WTC11 (cell line): ENCODE results near the gene MYOZ2.

ENCODE experiments used
- CTCF ChIP-seq: fragments of 200-600 bp; IDR thresholded peaks from 2 replicates; pipeline ENCODE4 v1.8.0; 2022; ENCODE audit warnings: antibody characterized with exemption
- ETV6 ChIP-seq: sonication (generic); formaldehyde crosslinking; IDR thresholded peaks from 2 replicates; pipeline ENCODE4 v1.8.1; 2022; ENCODE audit warnings: mild to moderate bottlenecking, missing genetic modification reagents
- IRF2 ChIP-seq: sonication (generic); formaldehyde crosslinking; IDR thresholded peaks from 2 replicates; pipeline ENCODE4 v1.8.0; 2022; ENCODE audit warnings: low read depth, missing genetic modification reagents, borderline replicate concordance
- MXD4 ChIP-seq: fragments of 250-450 bp; sonication (Bioruptor Pico); IDR thresholded peaks from 2 replicates; pipeline ENCODE4 v1.8.0; 2021; ENCODE audit warnings: mild to moderate bottlenecking, moderate library complexity, borderline replicate concordance
- NR3C1 ChIP-seq: sonication (generic); formaldehyde crosslinking; conservative IDR thresholded peaks from 2 replicates; pipeline ENCODE4 v1.8.1; 2023; ENCODE audit warnings: low read depth, mild to moderate bottlenecking, missing genetic modification reagents
- TF ChIP-seq, protein P1 (sequence below): sonication (generic); formaldehyde crosslinking; IDR thresholded peaks from 2 replicates; pipeline ENCODE4 v1.8.0; 2022; ENCODE audit warnings: mild to moderate bottlenecking, missing genetic modification reagents
- TF ChIP-seq, protein P2 (sequence below): sonication (generic); formaldehyde crosslinking; IDR thresholded peaks from 2 replicates; pipeline ENCODE4 v1.8.1; 2023; ENCODE audit warnings: mild to moderate bottlenecking, missing genetic modification reagents, moderate library complexity
- TF ChIP-seq, protein P3 (sequence below): sonication (generic); formaldehyde crosslinking; IDR thresholded peaks from 2 replicates; pipeline ENCODE4 v1.8.1; 2022; ENCODE audit warnings: mild to moderate bottlenecking, missing genetic modification reagents, moderate library complexity, borderline replicate concordance

GRCh38 chr4:119124352-119124751 is 11.3 kb upstream of the MYOZ2 start:
- TF ChIP-seq, protein P1, sequence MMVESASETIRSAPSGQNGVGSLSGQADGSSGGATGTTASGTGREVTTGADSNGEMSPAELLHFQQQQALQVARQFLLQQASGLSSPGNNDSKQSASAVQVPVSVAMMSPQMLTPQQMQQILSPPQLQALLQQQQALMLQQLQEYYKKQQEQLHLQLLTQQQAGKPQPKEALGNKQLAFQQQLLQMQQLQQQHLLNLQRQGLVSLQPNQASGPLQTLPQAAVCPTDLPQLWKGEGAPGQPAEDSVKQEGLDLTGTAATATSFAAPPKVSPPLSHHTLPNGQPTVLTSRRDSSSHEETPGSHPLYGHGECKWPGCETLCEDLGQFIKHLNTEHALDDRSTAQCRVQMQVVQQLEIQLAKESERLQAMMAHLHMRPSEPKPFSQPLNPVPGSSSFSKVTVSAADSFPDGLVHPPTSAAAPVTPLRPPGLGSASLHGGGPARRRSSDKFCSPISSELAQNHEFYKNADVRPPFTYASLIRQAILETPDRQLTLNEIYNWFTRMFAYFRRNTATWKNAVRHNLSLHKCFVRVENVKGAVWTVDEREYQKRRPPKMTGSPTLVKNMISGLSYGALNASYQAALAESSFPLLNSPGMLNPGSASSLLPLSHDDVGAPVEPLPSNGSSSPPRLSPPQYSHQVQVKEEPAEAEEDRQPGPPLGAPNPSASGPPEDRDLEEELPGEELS (CRISPR knock-in tag) = no peak
- TF ChIP-seq CTCF (no peak), NR3C1 (no peak), MXD4 (CRISPR knock-in tag) (no peak), ETV6 (CRISPR knock-in tag) (no peak), IRF2 (CRISPR knock-in tag) (no peak)
- TF ChIP-seq, protein P2, sequence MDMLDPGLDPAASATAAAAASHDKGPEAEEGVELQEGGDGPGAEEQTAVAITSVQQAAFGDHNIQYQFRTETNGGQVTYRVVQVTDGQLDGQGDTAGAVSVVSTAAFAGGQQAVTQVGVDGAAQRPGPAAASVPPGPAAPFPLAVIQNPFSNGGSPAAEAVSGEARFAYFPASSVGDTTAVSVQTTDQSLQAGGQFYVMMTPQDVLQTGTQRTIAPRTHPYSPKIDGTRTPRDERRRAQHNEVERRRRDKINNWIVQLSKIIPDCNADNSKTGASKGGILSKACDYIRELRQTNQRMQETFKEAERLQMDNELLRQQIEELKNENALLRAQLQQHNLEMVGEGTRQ (CRISPR knock-in tag) = no peak
- TF ChIP-seq, protein P3, sequence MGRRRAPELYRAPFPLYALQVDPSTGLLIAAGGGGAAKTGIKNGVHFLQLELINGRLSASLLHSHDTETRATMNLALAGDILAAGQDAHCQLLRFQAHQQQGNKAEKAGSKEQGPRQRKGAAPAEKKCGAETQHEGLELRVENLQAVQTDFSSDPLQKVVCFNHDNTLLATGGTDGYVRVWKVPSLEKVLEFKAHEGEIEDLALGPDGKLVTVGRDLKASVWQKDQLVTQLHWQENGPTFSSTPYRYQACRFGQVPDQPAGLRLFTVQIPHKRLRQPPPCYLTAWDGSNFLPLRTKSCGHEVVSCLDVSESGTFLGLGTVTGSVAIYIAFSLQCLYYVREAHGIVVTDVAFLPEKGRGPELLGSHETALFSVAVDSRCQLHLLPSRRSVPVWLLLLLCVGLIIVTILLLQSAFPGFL (CRISPR knock-in tag) = no peak
